Uterine smooth muscle cell (primary cell): ENCODE measurements around the gene NUDT12. TPM values are rescaled to one million over a fixed set of nuclear protein-coding genes. Genes with fewer than 3 reads are reported as not detected.

Experiments
- total RNA-seq: library from RNA; depleted of rRNA; stranded (reverse); fragments of >200 nt; gene quantifications from 2 replicates; pipeline ENCODE4 v1.2.3, GENCODE V29; 2014

NUDT12 gene
- 17.2 and 22.7 TPM in 2 replicates for total RNA-seq

DNA sequence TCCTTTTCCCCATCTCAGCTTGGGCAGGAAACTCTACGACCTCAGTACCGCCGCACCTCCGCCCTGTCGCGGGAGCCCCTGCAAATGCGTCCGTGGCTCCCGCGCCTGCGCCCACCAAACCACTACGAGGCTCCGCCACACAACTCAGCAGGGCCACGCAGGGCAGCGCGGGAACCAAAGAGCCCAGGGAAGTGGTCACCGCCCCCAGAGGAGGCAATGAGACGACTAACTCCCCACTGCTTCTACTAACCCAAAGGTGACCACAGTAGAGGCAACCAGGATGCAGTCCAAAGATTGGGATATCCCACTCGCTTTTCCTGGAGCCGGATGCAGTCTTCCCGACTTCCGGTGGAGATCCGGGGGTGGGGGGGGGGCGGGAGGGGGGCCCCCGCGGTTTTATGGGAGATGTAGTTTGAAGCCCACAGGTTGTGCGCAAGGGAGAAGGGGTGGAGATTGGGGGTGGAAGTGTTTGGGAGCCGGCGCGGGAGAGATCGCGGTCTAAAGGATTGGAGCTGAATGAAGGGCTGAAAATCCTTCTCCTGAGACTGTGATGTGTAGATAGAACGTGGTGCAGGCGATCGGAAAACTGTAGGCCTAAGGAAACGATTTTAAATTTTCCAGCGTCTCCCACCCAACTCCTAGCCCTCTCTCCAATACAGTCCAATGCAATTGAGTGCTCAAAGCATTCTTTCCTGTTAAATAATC, at the start of gene NUDT12:
Gene NUDT12 (minus strand): TSS at position 337 of the 705 bp plus-strand sequence. CDS start 2,541 bp downstream, outside the sequence.

